Measurements from ENCODE around the gene NKX1-2.

DNA sequence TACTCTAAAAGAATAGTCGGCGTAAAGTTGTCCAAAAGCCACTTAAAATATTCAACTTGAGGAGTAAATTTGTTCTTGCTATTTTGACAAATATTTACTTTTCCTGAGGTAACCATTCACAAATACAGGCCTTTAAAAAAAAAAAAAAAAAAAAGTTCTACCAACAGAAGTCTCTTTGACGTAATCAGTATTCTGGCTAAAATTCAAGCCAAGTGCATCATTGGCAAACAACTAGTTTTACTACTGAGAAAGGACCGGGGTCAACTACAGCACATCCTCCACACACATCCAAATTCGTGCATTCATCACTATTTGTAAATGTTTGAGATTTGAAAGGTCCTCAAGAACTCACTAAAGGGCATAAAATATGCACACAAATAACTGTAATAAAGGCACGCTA, 33.1 kb downstream of the NKX1-2 start:
- TF ChIP-seq CTCF (IDR thresholded peaks at IDR 0.05) (no peak), POLR2A (IDR thresholded peaks at IDR 0.05) (no peak)

Measured in transverse colon (tissue), 3 donors.